ENCODE data around the gene FMO3.

The FMO3 gene

GRCh38 chr1:171137580-171137979 lies 46.9 kb downstream of the FMO3 start:
- H3K36me3 ChIP-seq (replicated peaks; ENCODE audit: low read depth, low read length): peaks cover 4% of the 10 kb centered on the region
- H3K4me1 ChIP-seq (ENCODE audit: low read length): peaks cover 5% of the 10 kb centered on the region; the same call in 1 of the 2 replicates
- no peak for TF ChIP-seq CTCF (IDR thresholded peaks at IDR 0.05; ENCODE audit: low read depth, low read length)
- no peak for TF ChIP-seq EZH2phosphoT487 (IDR thresholded peaks at IDR 0.05; ENCODE audit: low read depth)
- H3K4me2 ChIP-seq (ENCODE audit: low read length): no peak overlapping the region
- no peaks in the 10 kb centered on the region for H3K9me3 ChIP-seq (ENCODE audit: insufficient read depth, low read length)
- no peak overlapping the region for H3K4me3 ChIP-seq (ENCODE audit: low read length)
- no peak overlapping the region for H3K27ac ChIP-seq (ENCODE audit: low read length)
- no peak overlapping the region for H3K9ac ChIP-seq (ENCODE audit: low read length)
- H4K20me1 ChIP-seq (ENCODE audit: insufficient read depth, low read length): no peaks in the 10 kb centered on the region; the same call in 1 of the 2 replicates
- no peaks in the 10 kb centered on the region for H3K27me3 ChIP-seq (ENCODE audit: low read depth, low read length)
- H3K79me2 ChIP-seq (ENCODE audit: low read length): no peaks in the 10 kb centered on the region
- H2AFZ ChIP-seq (ENCODE audit: low read depth, low read length): no peak overlapping the region

- H3K36me3 ChIP-seq (replicated peaks; ENCODE audit: low read depth, low read length): no peaks in the 10 kb centered on the region
These were observed 48.3 kb downstream of the FMO3 start for GRCh38 chr1:171138980-171139379.

GRCh38 chr1:171139890-171140289 lies 49.2 kb downstream of the FMO3 start:
- Histone ChIP-seq H3K79me2 (ENCODE audit: low read length) (no peaks in the 10 kb centered on the region), H4K20me1 (ENCODE audit: insufficient read depth, low read length) (no peaks in the 10 kb centered on the region; the same call in 1 of the 2 replicates), H3K27me3 (ENCODE audit: low read depth, low read length) (no peaks in the 10 kb centered on the region), H3K9ac (ENCODE audit: low read length) (no peak overlapping the region), H3K9me3 (ENCODE audit: insufficient read depth, low read length) (no peaks in the 10 kb centered on the region), H3K27ac (ENCODE audit: low read length) (no peak overlapping the region), H2AFZ (ENCODE audit: low read depth, low read length) (no peak overlapping the region), H3K36me3 (replicated peaks; ENCODE audit: low read depth, low read length) (no peaks in the 10 kb centered on the region), H3K4me3 (ENCODE audit: low read length) (no peak overlapping the region), H3K4me1 (ENCODE audit: low read length) (peaks cover 5% of the 10 kb centered on the region; the same call in 1 of the 2 replicates), H3K4me2 (ENCODE audit: low read length) (no peak overlapping the region)
- TF ChIP-seq EZH2phosphoT487 (IDR thresholded peaks at IDR 0.05; ENCODE audit: low read depth): no peak
- TF ChIP-seq CTCF (IDR thresholded peaks at IDR 0.05; ENCODE audit: low read depth, low read length): no peak

More at GRCh38 chr1:171138980-171139379, 48.3 kb downstream of the FMO3 start:
- Histone ChIP-seq H3K9me3 (ENCODE audit: insufficient read depth, low read length) (no peaks in the 10 kb centered on the region), H3K9ac (ENCODE audit: low read length) (no peak overlapping the region), H4K20me1 (ENCODE audit: insufficient read depth, low read length) (no peaks in the 10 kb centered on the region; the same call in 1 of the 2 replicates), H3K4me3 (ENCODE audit: low read length) (no peak overlapping the region), H3K27ac (ENCODE audit: low read length) (no peak overlapping the region), H2AFZ (ENCODE audit: low read depth, low read length) (no peak overlapping the region), H3K27me3 (ENCODE audit: low read depth, low read length) (no peaks in the 10 kb centered on the region), H3K4me2 (ENCODE audit: low read length) (no peak overlapping the region), H3K79me2 (ENCODE audit: low read length) (no peaks in the 10 kb centered on the region), H3K4me1 (ENCODE audit: low read length) (peaks cover 5% of the 10 kb centered on the region; the same call in 1 of the 2 replicates)
- TF ChIP-seq EZH2phosphoT487 (IDR thresholded peaks at IDR 0.05; ENCODE audit: low read depth) (no peak), CTCF (IDR thresholded peaks at IDR 0.05; ENCODE audit: low read depth, low read length) (no peak)

GRCh38 chr1:171140401-171140800 lies 49.7 kb downstream of the FMO3 start:
- no peak overlapping the region for H3K4me3 ChIP-seq (ENCODE audit: low read length)
- no peaks in the 10 kb centered on the region; the same call in 1 of the 2 replicates for H4K20me1 ChIP-seq (ENCODE audit: insufficient read depth, low read length)
- H3K27me3 ChIP-seq (ENCODE audit: low read depth, low read length): no peaks in the 10 kb centered on the region
- H3K4me1 ChIP-seq (ENCODE audit: low read length): peaks cover 5% of the 10 kb centered on the region; the same call in 1 of the 2 replicates
- H3K4me2 ChIP-seq (ENCODE audit: low read length): no peak overlapping the region
- no peak overlapping the region for H2AFZ ChIP-seq (ENCODE audit: low read depth, low read length)
- no peaks in the 10 kb centered on the region for H3K36me3 ChIP-seq (replicated peaks; ENCODE audit: low read depth, low read length)
- no peak overlapping the region for H3K27ac ChIP-seq (ENCODE audit: low read length)
- no peaks in the 10 kb centered on the region for H3K9me3 ChIP-seq (ENCODE audit: insufficient read depth, low read length)
- no peak overlapping the region for H3K9ac ChIP-seq (ENCODE audit: low read length)
- H3K79me2 ChIP-seq (ENCODE audit: low read length): no peaks in the 10 kb centered on the region
- TF ChIP-seq EZH2phosphoT487 (IDR thresholded peaks at IDR 0.05; ENCODE audit: low read depth) (no peak), CTCF (IDR thresholded peaks at IDR 0.05; ENCODE audit: low read depth, low read length) (no peak)

Data from OCI-LY3 (cell line).